ENCODE results near the gene YBEY.

- TF ChIP-seq ARNTL (CRISPR knock-in tag; IDR thresholded peaks at IDR 0.05; ENCODE audit: borderline replicate concordance, low read depth) (no peak), RARB (CRISPR knock-in tag; IDR thresholded peaks at IDR 0.05) (no peak), CSDC2 (CRISPR knock-in tag; IDR thresholded peaks at IDR 0.05) (no peak), BACH2 (CRISPR knock-in tag; IDR thresholded peaks at IDR 0.05; ENCODE audit: borderline replicate concordance) (no peak), ZFP30 (CRISPR knock-in tag; IDR thresholded peaks at IDR 0.05) (no peak), ZC3H10 (CRISPR knock-in tag; IDR thresholded peaks at IDR 0.05) (no peak), TCF4 (CRISPR knock-in tag; IDR thresholded peaks at IDR 0.05; ENCODE audit: borderline replicate concordance) (no peak), ZNF8 (CRISPR knock-in tag; IDR thresholded peaks at IDR 0.05) (no peak)
- TF ChIP-seq, protein P1, sequence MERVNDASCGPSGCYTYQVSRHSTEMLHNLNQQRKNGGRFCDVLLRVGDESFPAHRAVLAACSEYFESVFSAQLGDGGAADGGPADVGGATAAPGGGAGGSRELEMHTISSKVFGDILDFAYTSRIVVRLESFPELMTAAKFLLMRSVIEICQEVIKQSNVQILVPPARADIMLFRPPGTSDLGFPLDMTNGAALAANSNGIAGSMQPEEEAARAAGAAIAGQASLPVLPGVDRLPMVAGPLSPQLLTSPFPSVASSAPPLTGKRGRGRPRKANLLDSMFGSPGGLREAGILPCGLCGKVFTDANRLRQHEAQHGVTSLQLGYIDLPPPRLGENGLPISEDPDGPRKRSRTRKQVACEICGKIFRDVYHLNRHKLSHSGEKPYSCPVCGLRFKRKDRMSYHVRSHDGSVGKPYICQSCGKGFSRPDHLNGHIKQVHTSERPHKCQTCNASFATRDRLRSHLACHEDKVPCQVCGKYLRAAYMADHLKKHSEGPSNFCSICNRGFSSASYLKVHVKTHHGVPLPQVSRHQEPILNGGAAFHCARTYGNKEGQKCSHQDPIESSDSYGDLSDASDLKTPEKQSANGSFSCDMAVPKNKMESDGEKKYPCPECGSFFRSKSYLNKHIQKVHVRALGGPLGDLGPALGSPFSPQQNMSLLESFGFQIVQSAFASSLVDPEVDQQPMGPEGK (CRISPR knock-in tag; IDR thresholded peaks at IDR 0.05; ENCODE audit: borderline replicate concordance) = no peak
- TF ChIP-seq, protein P2, sequence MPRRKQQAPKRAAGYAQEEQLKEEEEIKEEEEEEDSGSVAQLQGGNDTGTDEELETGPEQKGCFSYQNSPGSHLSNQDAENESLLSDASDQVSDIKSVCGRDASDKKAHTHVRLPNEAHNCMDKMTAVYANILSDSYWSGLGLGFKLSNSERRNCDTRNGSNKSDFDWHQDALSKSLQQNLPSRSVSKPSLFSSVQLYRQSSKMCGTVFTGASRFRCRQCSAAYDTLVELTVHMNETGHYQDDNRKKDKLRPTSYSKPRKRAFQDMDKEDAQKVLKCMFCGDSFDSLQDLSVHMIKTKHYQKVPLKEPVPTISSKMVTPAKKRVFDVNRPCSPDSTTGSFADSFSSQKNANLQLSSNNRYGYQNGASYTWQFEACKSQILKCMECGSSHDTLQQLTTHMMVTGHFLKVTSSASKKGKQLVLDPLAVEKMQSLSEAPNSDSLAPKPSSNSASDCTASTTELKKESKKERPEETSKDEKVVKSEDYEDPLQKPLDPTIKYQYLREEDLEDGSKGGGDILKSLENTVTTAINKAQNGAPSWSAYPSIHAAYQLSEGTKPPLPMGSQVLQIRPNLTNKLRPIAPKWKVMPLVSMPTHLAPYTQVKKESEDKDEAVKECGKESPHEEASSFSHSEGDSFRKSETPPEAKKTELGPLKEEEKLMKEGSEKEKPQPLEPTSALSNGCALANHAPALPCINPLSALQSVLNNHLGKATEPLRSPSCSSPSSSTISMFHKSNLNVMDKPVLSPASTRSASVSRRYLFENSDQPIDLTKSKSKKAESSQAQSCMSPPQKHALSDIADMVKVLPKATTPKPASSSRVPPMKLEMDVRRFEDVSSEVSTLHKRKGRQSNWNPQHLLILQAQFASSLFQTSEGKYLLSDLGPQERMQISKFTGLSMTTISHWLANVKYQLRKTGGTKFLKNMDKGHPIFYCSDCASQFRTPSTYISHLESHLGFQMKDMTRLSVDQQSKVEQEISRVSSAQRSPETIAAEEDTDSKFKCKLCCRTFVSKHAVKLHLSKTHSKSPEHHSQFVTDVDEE (CRISPR knock-in tag; IDR thresholded peaks at IDR 0.05) = no peak
Observed at GRCh38 chr21:46244602-46245001, 41.5 kb upstream of the YBEY start.

All from SK-N-SH treated with all-trans-retinoic acid at 6 μM for 48 hours (cell line).